ENCODE data around the gene ACE.

Gene ACE

GRCh38 chr17:63516910-63517824 lies 40.3 kb downstream of the ACE start:
- WGBS (ENCODE audit: extremely low coverage, insufficient coverage, insufficient read length): no CpG with 5 or more reads among the region's 6 CpGs
- no peaks in the 10 kb centered on the region for H3K4me1 ChIP-seq (ENCODE audit: control insufficient read depth in 1 of 2, insufficient read depth in 2 of 2, low read length in 2 of 2)
- H4K91ac ChIP-seq (ENCODE audit: low read depth, low read length): no peak overlapping the region
- H3K4me3 ChIP-seq (ENCODE audit: low read depth, low read length): no peak overlapping the region
- no peak overlapping the region for H2BK5ac ChIP-seq (ENCODE audit: low read depth, low read length, poor library complexity)
- H3K23ac ChIP-seq (ENCODE audit: low read length): no peak overlapping the region
- no peak overlapping the region for H4K12ac ChIP-seq (ENCODE audit: low read depth, low read length)
- no peak overlapping the region for H2BK120ac ChIP-seq (ENCODE audit: insufficient read depth, low read length, poor library complexity)
- no peak overlapping the region for H2AFZ ChIP-seq (ENCODE audit: insufficient read depth, low read length, poor library complexity)
- H3K4me2 ChIP-seq (ENCODE audit: low read length): no peak overlapping the region
- H3K4ac ChIP-seq (ENCODE audit: low read depth, low read length): no peak overlapping the region
- H4K8ac ChIP-seq (ENCODE audit: low read depth, low read length): no peak overlapping the region
- no peak overlapping the region for H2AK5ac ChIP-seq (ENCODE audit: low read length)
- no peak overlapping the region for H3K27ac ChIP-seq (ENCODE audit: low read depth, low read length)
- H3K18ac ChIP-seq (ENCODE audit: low read length): no peak overlapping the region
- peaks cover 1% of the 10 kb centered on the region for H3K9me3 ChIP-seq (ENCODE audit: insufficient read depth, low read depth, low read length)
- peak; percentile 69 to 76 for DNase-seq
- H3K79me2 ChIP-seq (ENCODE audit: control insufficient read depth, insufficient read depth, low read length, poor library complexity): no peaks in the 10 kb centered on the region
- H3K14ac ChIP-seq (ENCODE audit: low read length): no peak overlapping the region
- no peaks in the 10 kb centered on the region for H3K79me1 ChIP-seq (ENCODE audit: low read length)
- H3K9ac ChIP-seq (ENCODE audit: low read length): no peak overlapping the region
- H3K36me3 ChIP-seq (ENCODE audit: control insufficient read depth in 1 of 2, insufficient read depth in 2 of 2, low read length in 2 of 2): no peaks in the 10 kb centered on the region
- no peak overlapping the region for H2BK12ac ChIP-seq (ENCODE audit: low read length)
- no peaks in the 10 kb centered on the region for H3K27me3 ChIP-seq (ENCODE audit: insufficient read depth, low read length)

DNA sequence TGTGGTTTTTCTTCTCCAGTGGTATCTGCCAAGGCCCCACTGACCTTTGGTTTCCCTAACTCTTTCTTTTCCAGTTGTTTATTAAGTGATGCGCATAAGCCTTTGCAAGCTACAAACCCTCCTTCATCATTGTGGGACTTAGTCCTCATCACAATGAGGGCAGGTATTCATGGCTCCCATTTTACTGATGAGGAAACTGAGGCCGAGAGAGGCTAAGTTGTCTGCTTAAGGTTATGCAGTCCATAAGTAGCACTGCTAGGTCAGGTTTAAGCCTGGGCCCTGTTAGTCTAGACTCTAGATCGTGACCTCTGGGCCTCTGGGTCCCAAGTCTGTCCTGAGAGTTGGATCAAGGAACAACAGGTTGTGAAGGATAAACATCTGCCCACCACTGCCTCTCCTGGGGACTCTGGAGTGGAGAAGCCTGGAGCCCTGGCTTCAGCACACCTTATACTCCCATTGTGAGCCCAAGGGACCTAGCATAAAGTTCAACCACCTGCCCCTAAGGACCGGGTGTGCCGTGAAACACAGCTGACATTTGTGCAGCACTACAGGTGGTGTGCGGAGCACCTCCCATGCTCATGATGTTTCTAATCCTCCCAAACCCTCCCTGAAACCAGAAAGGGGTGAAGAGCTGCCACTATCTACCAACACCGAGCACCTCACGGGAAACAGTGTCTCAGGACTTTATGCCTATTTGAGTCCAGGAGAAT lies 41.1 kb downstream of the ACE start:
- H2AK5ac ChIP-seq (ENCODE audit: low read length): no peak overlapping the region
- H3K23ac ChIP-seq (ENCODE audit: low read length): no peak overlapping the region
- H2AFZ ChIP-seq (ENCODE audit: insufficient read depth, low read length, poor library complexity): no peak overlapping the region
- no peak overlapping the region for H3K27ac ChIP-seq (ENCODE audit: low read depth, low read length)
- no peaks in the 10 kb centered on the region for H3K27me3 ChIP-seq (ENCODE audit: insufficient read depth, low read length)
- H3K4me2 ChIP-seq (ENCODE audit: low read length): no peak overlapping the region
- H3K4me1 ChIP-seq (ENCODE audit: control insufficient read depth in 1 of 2, insufficient read depth in 2 of 2, low read length in 2 of 2): no peaks in the 10 kb centered on the region
- no peak for DNase-seq
- WGBS (ENCODE audit: extremely low coverage, insufficient coverage, insufficient read length): no CpG with 5 or more reads among the region's 8 CpGs
- no peak overlapping the region for H4K12ac ChIP-seq (ENCODE audit: low read depth, low read length)
- H3K36me3 ChIP-seq (ENCODE audit: control insufficient read depth in 1 of 2, insufficient read depth in 2 of 2, low read length in 2 of 2): no peaks in the 10 kb centered on the region
- H3K79me2 ChIP-seq (ENCODE audit: control insufficient read depth, insufficient read depth, low read length, poor library complexity): no peaks in the 10 kb centered on the region
- no peak overlapping the region for H2BK5ac ChIP-seq (ENCODE audit: low read depth, low read length, poor library complexity)
- no peak overlapping the region for H3K4ac ChIP-seq (ENCODE audit: low read depth, low read length)
- H2BK120ac ChIP-seq (ENCODE audit: insufficient read depth, low read length, poor library complexity): no peak overlapping the region
- no peaks in the 10 kb centered on the region for H3K79me1 ChIP-seq (ENCODE audit: low read length)
- H3K18ac ChIP-seq (ENCODE audit: low read length): no peak overlapping the region
- H2BK12ac ChIP-seq (ENCODE audit: low read length): no peak overlapping the region
- H4K8ac ChIP-seq (ENCODE audit: low read depth, low read length): no peak overlapping the region
- no peak overlapping the region for H3K14ac ChIP-seq (ENCODE audit: low read length)
- no peak overlapping the region for H3K4me3 ChIP-seq (ENCODE audit: low read depth, low read length)
- no peak overlapping the region for H3K9ac ChIP-seq (ENCODE audit: low read length)
- H3K9me3 ChIP-seq (ENCODE audit: insufficient read depth, low read depth, low read length): peaks cover 1% of the 10 kb centered on the region
- no peak overlapping the region for H4K91ac ChIP-seq (ENCODE audit: low read depth, low read length)

DNA sequence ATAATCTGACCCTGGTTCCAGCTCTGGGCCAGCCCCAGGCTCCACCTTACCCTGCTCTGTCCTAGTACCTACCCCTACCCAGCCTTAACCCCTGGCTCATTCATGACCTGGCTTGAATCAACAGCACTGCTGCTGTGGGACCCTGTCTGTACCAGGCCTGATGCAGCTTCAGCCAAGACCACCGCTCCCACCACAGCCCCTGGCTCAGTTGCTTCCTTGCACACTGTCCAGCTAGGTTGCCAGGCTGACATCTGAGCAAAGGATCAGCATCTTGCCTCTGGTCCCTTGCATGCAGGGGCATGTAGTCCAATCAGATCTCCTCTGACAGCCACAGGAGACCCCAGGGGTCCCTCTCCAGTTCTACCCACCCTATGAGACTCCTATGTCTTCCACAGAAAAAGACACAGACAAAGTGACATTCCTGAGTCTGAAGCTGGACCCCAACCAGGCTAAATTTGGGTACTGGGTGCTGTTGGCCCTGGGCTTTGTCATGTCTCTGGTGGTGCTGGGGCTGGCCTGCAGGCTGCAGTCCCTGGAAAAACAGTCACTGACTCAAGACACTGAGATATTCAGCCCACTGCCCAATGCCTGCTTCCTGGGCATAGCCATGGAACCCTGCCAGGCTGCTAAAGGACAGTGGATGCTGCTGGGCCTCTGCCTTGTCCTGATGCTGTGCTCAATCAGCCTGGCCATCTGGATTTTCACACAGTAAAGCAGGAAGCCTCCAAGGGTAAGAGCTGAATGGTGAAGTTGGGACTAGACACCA lies 42.4 kb downstream of the ACE start:
- Histone ChIP-seq H4K8ac (ENCODE audit: low read depth, low read length) (no peak overlapping the region), H3K27ac (ENCODE audit: low read depth, low read length) (no peak overlapping the region), H3K9me3 (ENCODE audit: insufficient read depth, low read depth, low read length) (peaks cover 1% of the 10 kb centered on the region), H3K23ac (ENCODE audit: low read length) (no peak overlapping the region), H2BK12ac (ENCODE audit: low read length) (no peak overlapping the region), H2AK5ac (ENCODE audit: low read length) (no peak overlapping the region), H4K12ac (ENCODE audit: low read depth, low read length) (no peak overlapping the region), H2AFZ (ENCODE audit: insufficient read depth, low read length, poor library complexity) (no peak overlapping the region), H3K27me3 (ENCODE audit: insufficient read depth, low read length) (no peaks in the 10 kb centered on the region), H2BK5ac (ENCODE audit: low read depth, low read length, poor library complexity) (no peak overlapping the region), H2BK120ac (ENCODE audit: insufficient read depth, low read length, poor library complexity) (no peak overlapping the region), H3K4me1 (ENCODE audit: control insufficient read depth in 1 of 2, insufficient read depth in 2 of 2, low read length in 2 of 2) (peaks cover 0 to 2% of the 10 kb centered on the region in 2 experiments), H3K9ac (ENCODE audit: low read length) (no peak overlapping the region), H3K79me2 (ENCODE audit: control insufficient read depth, insufficient read depth, low read length, poor library complexity) (no peaks in the 10 kb centered on the region), H3K4me2 (ENCODE audit: low read length) (no peak overlapping the region), H4K91ac (ENCODE audit: low read depth, low read length) (no peak overlapping the region), H3K14ac (ENCODE audit: low read length) (no peak overlapping the region), H3K4ac (ENCODE audit: low read depth, low read length) (no peak overlapping the region), H3K4me3 (ENCODE audit: low read depth, low read length) (no peak overlapping the region), H3K79me1 (ENCODE audit: low read length) (no peaks in the 10 kb centered on the region), H3K18ac (ENCODE audit: low read length) (no peak overlapping the region), H3K36me3 (ENCODE audit: control insufficient read depth in 1 of 2, insufficient read depth in 2 of 2, low read length in 2 of 2) (no peaks in the 10 kb centered on the region)
- DNase-seq: no peak
- no CpG with 5 or more reads among the region's 1 CpG for WGBS (ENCODE audit: extremely low coverage, insufficient coverage, insufficient read length)
